ENCODE results near the gene CENPC.
"Not testable (repeated sequence)": the region's sequence is repeated elsewhere in the genome, so short reads cannot be mapped to it uniquely, and the experiment has no call there.

The CENPC gene

DNA sequence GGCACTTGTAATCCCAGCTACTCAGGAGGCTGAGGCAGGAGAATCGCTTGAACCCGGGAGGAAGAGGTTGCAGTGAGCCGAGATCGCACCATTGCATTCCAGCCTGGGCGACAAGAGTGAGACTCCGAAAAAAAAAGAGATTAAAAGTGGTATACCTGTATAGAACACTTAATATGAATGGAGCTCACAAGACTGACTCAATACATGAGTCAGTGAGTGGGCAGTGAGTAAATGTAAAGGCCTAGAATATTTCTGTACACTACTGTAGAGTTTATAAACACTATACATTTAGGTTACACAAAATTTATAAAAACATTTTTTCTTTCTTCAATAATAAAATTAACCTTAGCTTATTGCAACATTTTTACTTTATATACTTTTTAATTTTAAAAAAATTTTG, 93.8 kb downstream of the CENPC start:
- H2AFZ ChIP-seq (ENCODE audit: low read depth, low read length), result no peak overlapping the region
- H3K9me3 ChIP-seq (ENCODE audit: insufficient read depth, low read length), result no peaks in the 10 kb centered on the region
- H3K4me1 ChIP-seq (ENCODE audit: low read length), result no peaks in the 10 kb centered on the region
- TF ChIP-seq CTCF (IDR thresholded peaks at IDR 0.05; ENCODE audit: low read depth, low read length) (no peak), EZH2phosphoT487 (IDR thresholded peaks at IDR 0.05; ENCODE audit: low read depth) (no peak)
- no peaks in the 10 kb centered on the region for H3K27me3 ChIP-seq (ENCODE audit: low read depth, low read length)
- no peaks in the 10 kb centered on the region for H4K20me1 ChIP-seq (ENCODE audit: insufficient read depth, low read length)
- H3K27ac ChIP-seq (ENCODE audit: low read length), result no peak overlapping the region
- H3K4me2 ChIP-seq (ENCODE audit: low read length), result no peak overlapping the region
- H3K79me2 ChIP-seq (ENCODE audit: low read length), result no peaks in the 10 kb centered on the region
- peaks cover 11% of the 10 kb centered on the region for H3K36me3 ChIP-seq (replicated peaks; ENCODE audit: low read depth, low read length)
- H3K4me3 ChIP-seq (ENCODE audit: low read length), result no peak overlapping the region
- no peak overlapping the region for H3K9ac ChIP-seq (ENCODE audit: low read length)

- Histone ChIP-seq H3K9ac (ENCODE audit: low read length) (no peak overlapping the region), H3K4me1 (ENCODE audit: low read length) (no peaks in the 10 kb centered on the region), H3K4me2 (ENCODE audit: low read length) (no peak overlapping the region), H3K79me2 (ENCODE audit: low read length) (no peaks in the 10 kb centered on the region), H3K27ac (ENCODE audit: low read length) (no peak overlapping the region), H3K36me3 (replicated peaks; ENCODE audit: low read depth, low read length) (peaks cover 5% of the 10 kb centered on the region), H3K9me3 (ENCODE audit: insufficient read depth, low read length) (no peaks in the 10 kb centered on the region), H3K4me3 (ENCODE audit: low read length) (no peak overlapping the region), H3K27me3 (ENCODE audit: low read depth, low read length) (no peaks in the 10 kb centered on the region), H4K20me1 (ENCODE audit: insufficient read depth, low read length) (no peaks in the 10 kb centered on the region), H2AFZ (ENCODE audit: low read depth, low read length) (no peak overlapping the region)
- no peak for TF ChIP-seq EZH2phosphoT487 (IDR thresholded peaks at IDR 0.05; ENCODE audit: low read depth)
- no peak for TF ChIP-seq CTCF (IDR thresholded peaks at IDR 0.05; ENCODE audit: low read depth, low read length)
Observed at GRCh38 chr4:67448621-67449020, 96.7 kb downstream of the CENPC start.

DNA sequence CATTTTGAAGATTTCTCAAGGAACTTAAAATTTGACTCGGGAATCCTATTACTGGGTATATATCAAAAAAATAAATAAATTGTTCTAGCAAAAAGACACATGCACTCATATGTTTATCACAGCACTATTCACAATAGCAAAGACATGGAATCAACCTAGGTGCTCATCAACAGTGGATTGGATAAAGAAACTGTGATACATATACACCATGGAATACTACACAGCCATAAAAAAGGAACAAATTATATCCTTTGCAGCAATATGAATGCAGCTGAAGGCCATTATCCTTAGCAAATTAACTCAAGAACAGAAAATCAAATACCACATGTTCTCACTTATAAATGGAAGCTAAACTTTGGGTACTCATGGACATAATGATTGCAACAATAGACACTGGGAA, 97.4 kb downstream of the CENPC start:
- Histone ChIP-seq H4K20me1 (ENCODE audit: insufficient read depth, low read length) (no peaks in the 10 kb centered on the region), H3K9me3 (ENCODE audit: insufficient read depth, low read length) (no peaks in the 10 kb centered on the region), H3K9ac (ENCODE audit: low read length) (no peak overlapping the region), H3K36me3 (replicated peaks; ENCODE audit: low read depth, low read length) (peaks cover 5% of the 10 kb centered on the region), H3K79me2 (ENCODE audit: low read length) (no peaks in the 10 kb centered on the region), H3K4me1 (ENCODE audit: low read length) (no peaks in the 10 kb centered on the region), H3K27me3 (ENCODE audit: low read depth, low read length) (no peaks in the 10 kb centered on the region), H3K4me2 (ENCODE audit: low read length) (no peak overlapping the region), H3K27ac (ENCODE audit: low read length) (no peak overlapping the region), H3K4me3 (ENCODE audit: low read length) (no peak overlapping the region), H2AFZ (ENCODE audit: low read depth, low read length) (no peak overlapping the region)
- TF ChIP-seq CTCF (IDR thresholded peaks at IDR 0.05; ENCODE audit: low read depth, low read length), result no peak
- no peak for TF ChIP-seq EZH2phosphoT487 (IDR thresholded peaks at IDR 0.05; ENCODE audit: low read depth)

DNA sequence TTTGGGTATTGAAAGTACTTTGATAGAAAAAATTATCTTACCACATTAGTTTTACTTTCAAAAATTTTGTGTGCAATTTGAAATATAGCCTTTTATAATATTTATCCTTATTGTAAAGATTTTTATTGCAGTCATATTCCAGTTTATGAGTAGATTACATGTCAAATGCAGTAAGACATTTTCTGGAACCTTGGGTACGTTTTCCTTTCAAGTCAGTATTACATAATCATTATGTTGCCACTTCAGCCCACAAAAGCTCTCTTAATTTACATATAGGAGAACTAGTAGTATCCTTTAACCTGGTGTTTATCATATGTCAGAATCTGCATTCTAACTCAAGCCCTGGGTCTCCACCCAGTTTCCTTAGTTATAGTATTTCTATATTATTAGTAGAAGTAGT, 98.5 kb downstream of the CENPC start:
- H3K9me3 ChIP-seq (ENCODE audit: insufficient read depth, low read length), result no peaks in the 10 kb centered on the region
- no peak overlapping the region for H3K9ac ChIP-seq (ENCODE audit: low read length)
- no peak overlapping the region for H3K27ac ChIP-seq (ENCODE audit: low read length)
- H3K4me1 ChIP-seq (ENCODE audit: low read length), result no peaks in the 10 kb centered on the region
- TF ChIP-seq CTCF (IDR thresholded peaks at IDR 0.05; ENCODE audit: low read depth, low read length) (no peak), EZH2phosphoT487 (IDR thresholded peaks at IDR 0.05; ENCODE audit: low read depth) (no peak)
- no peaks in the 10 kb centered on the region for H4K20me1 ChIP-seq (ENCODE audit: insufficient read depth, low read length)
- H3K4me3 ChIP-seq (ENCODE audit: low read length), result no peak overlapping the region
- peaks cover 5% of the 10 kb centered on the region for H3K36me3 ChIP-seq (replicated peaks; ENCODE audit: low read depth, low read length)
- H3K27me3 ChIP-seq (ENCODE audit: low read depth, low read length), result no peaks in the 10 kb centered on the region
- no peak overlapping the region for H2AFZ ChIP-seq (ENCODE audit: low read depth, low read length)
- no peaks in the 10 kb centered on the region for H3K79me2 ChIP-seq (ENCODE audit: low read length)
- H3K4me2 ChIP-seq (ENCODE audit: low read length), result no peak overlapping the region

DNA sequence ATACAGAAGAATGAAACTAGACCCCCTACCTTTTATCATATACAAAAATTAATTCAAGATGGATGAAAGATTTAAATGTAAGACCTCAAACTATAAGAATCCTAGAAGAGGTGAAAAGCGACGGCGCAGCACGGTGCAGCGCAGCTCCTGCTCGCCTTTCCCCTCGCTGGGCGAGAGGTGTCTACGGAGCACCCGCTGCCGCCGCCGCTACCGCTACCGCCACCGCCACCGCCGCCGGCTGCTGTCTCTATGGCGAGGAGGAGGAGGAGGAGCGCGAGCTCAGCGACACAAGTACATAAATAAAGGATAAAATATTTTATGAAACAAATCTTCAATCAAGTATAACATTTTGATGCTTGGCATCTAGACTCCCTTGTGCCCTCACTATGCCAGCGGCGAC, 99.4 kb downstream of the CENPC start:
- H3K4me3 ChIP-seq (ENCODE audit: low read length); H3K36me3 ChIP-seq (replicated peaks; ENCODE audit: low read depth, low read length); H3K4me2 ChIP-seq (ENCODE audit: low read length); H2AFZ ChIP-seq (ENCODE audit: low read depth, low read length); H4K20me1 ChIP-seq (ENCODE audit: insufficient read depth, low read length); H3K9ac ChIP-seq (ENCODE audit: low read length); H3K9me3 ChIP-seq (ENCODE audit: insufficient read depth, low read length); H3K27ac ChIP-seq (ENCODE audit: low read length); H3K27me3 ChIP-seq (ENCODE audit: low read depth, low read length); H3K4me1 ChIP-seq (ENCODE audit: low read length); H3K79me2 ChIP-seq (ENCODE audit: low read length): not testable (repeated sequence)

All from OCI-LY3 (cell line).